Astrocyte of the cerebellum (primary cell): ENCODE measurements around the gene CHCHD1.
"Not testable (repeated sequence)": the region's sequence is repeated elsewhere in the genome, so short reads cannot be mapped to it uniquely, and the experiment has no call there.

ENCODE experiments used
- DNase-seq: peaks from one replicate; pipeline ENCODE4 v3.0.0-alpha.2; 2011; ENCODE audit warnings: low read depth
- H3K4me3 ChIP-seq: 2 replicates; pipeline ENCODE4 v1.5.1; 2011; ENCODE audit warnings: mild to moderate bottlenecking, low read depth, low read length, moderate library complexity
- CTCF ChIP-seq: IDR thresholded peaks from 2 replicates; pipeline ENCODE4 v1.5.1; 2012; ENCODE audit warnings: low read length, low read depth, moderate library complexity, mild to moderate bottlenecking; ENCODE audit errors: missing control alignments
- in situ Hi-C: cut with HindIII; loops from 2 replicates; pipeline ENCODE4 v1.10.0; 2017; ENCODE audit warnings: low sequenced_read_pairs

Gene CHCHD1

GRCh38 chr10:73789659-73790055 lies 7.8 kb downstream of the CHCHD1 start:
- in situ Hi-C loops, result no loop called here
- DNase-seq, result no peak
- TF ChIP-seq CTCF, result no peak
- H3K4me3 ChIP-seq, result no peak overlapping the region

- in situ Hi-C loops, result no loop called here
These were observed 9.2 kb downstream of the CHCHD1 start for GRCh38 chr10:73790886-73791625.

GRCh38 chr10:73791871-73792400 lies 10.1 kb downstream of the CHCHD1 start:
- H3K4me3 ChIP-seq, result no peak overlapping the region
- DNase-seq, result no peak
- in situ Hi-C loops, result no loop called here
- TF ChIP-seq CTCF, result no peak

More at GRCh38 chr10:73790886-73791625, 9.2 kb downstream of the CHCHD1 start:
- DNase-seq, result no peak
- no peak overlapping the region for H3K4me3 ChIP-seq
- no peak for TF ChIP-seq CTCF

GRCh38 chr10:73793456-73793855 lies 11.6 kb downstream of the CHCHD1 start:
- no peak overlapping the region for H3K4me3 ChIP-seq
- DNase-seq, result no peak
- in situ Hi-C loops, result no loop called here
- TF ChIP-seq CTCF, result no peak

GRCh38 chr10:73795491-73795890 lies 13.6 kb downstream of the CHCHD1 start:
- DNase-seq, in situ Hi-C loops, H3K4me3 ChIP-seq: not testable (repeated sequence)

- in situ Hi-C loops, H3K4me3 ChIP-seq, DNase-seq: not testable (repeated sequence)
These were observed 14.2 kb downstream of the CHCHD1 start for GRCh38 chr10:73796035-73796434.

- no peak overlapping the region for H3K4me3 ChIP-seq
- no peak for DNase-seq
- in situ Hi-C loops, result no loop called here
- TF ChIP-seq CTCF, result no peak
These were observed 14.9 kb downstream of the CHCHD1 start for GRCh38 chr10:73796766-73797165.
